Articular chondrocyte of knee joint (primary cell): ENCODE results near the gene EID3. TPM values are rescaled to one million over a fixed set of nuclear protein-coding genes. Genes with fewer than 3 reads are reported as not detected.

Source experiments
- total RNA-seq: library from RNA; depleted of rRNA; stranded (reverse); fragments of >200 nt; gene quantifications from 2 replicates; pipeline ENCODE4 v1.2.3, GENCODE V29; 2012

EID3 gene
- 9.3 and 18.2 TPM in 2 replicates for total RNA-seq

DNA sequence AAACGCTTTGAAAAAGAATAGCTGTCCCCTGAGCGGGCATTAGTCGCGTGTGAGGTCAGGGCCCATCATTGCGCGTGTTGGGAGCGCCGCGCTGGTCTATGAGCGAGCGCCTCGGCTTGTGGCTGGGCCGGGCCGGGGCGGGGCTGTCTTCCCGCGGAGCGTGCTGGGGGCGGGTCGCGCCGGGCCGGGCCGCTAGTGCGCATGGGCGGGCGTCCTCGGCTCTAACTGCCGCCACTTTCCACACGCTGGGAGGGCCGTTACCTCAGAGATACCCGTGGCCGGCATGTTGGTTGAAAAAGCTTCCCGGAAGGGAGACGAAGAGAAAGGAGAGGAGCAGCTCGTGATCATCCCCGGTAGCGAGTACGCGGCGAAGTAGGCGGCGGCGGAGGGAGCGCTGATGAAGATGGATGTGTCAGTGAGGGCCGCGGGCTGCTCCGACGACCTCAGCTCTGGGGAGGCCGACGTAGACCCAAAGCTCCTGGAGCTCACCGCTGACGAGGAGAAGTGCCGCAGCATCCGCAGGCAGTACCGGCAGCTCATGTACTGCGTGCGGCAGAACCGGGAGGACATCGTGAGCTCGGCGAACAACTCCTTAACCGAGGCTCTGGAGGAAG is at the start of gene EID3:
TSS of gene EID3 (plus strand) at position 202 of the 614 bp plus-strand sequence. CDS start at position 398, 196 bp downstream.

Other genes starting within 250 kb of the EID3 start
- gene HCFC2, start 239.2 kb upstream of the EID3 start, total RNA-seq: 38.9 and 41.2 TPM in 2 replicates
- gene NFYB, start 165.5 kb upstream of the EID3 start, total RNA-seq: 29.8 and 32.6 TPM in 2 replicates
- 173 and 209 TPM in 2 replicates for gene TXNRD1, start 88.0 kb upstream of the EID3 start, total RNA-seq
- gene CHST11, start 153.2 kb downstream of the EID3 start, total RNA-seq: 9.1 and 12.4 TPM in 2 replicates